Mucosa of stomach (tissue), 1 donor: ENCODE data around the gene CD36.

Experiments
- H3K27me3 ChIP-seq: one replicate; pipeline ENCODE4 v1.7.0; 2013; ENCODE audit warnings: mild to moderate bottlenecking, low read length; ENCODE audit not compliant: control insufficient read depth, insufficient read depth
- H3K36me3 ChIP-seq: one replicate; pipeline ENCODE4 v1.7.0; 2013; ENCODE audit warnings: low read length; ENCODE audit not compliant: control insufficient read depth, insufficient read depth
- H3K4me1 ChIP-seq: one replicate; pipeline ENCODE4 v1.7.0; 2013; ENCODE audit warnings: mild to moderate bottlenecking, low read length; ENCODE audit not compliant: control insufficient read depth, insufficient read depth
- H3K4me3 ChIP-seq: one replicate; pipeline ENCODE4 v1.7.0; 2013; ENCODE audit warnings: low read length
- H3K9ac ChIP-seq: one replicate; pipeline ENCODE4 v1.7.0; 2013; ENCODE audit warnings: mild to moderate bottlenecking, low read length, moderate library complexity
- H3K9me3 ChIP-seq: one replicate; pipeline ENCODE4 v1.7.0; 2013; ENCODE audit warnings: mild to moderate bottlenecking, low read length, moderate library complexity; ENCODE audit not compliant: control insufficient read depth
- donor health status: Pancreatic carcinoma.

Gene CD36

GRCh38 chr7:80637911-80638765, at the start of gene CD36:
TSS of gene CD36 (plus strand) at chr7:80638642. CDS start at chr7:80646741, 8,099 bp downstream.
- Histone ChIP-seq H3K9me3 (no peaks in the 10 kb centered on the region), H3K9ac (no peak within 1 kb of the TSS), H3K4me3 (no peak within 1 kb of the TSS), H3K27me3 (no peaks in the 10 kb centered on the region), H3K36me3 (no peaks in the 10 kb centered on the region), H3K4me1 (peaks cover 3% of the 10 kb centered on the region)

GRCh38 chr7:80589631-80590030, 48.8 kb upstream of the CD36 start:
- Histone ChIP-seq H3K27me3 (no peaks in the 10 kb centered on the region), H3K36me3 (no peaks in the 10 kb centered on the region), H3K9me3 (no peaks in the 10 kb centered on the region), H3K4me3 (no peak overlapping the region), H3K9ac (no peak overlapping the region), H3K4me1 (peaks cover 5% of the 10 kb centered on the region)

DNA sequence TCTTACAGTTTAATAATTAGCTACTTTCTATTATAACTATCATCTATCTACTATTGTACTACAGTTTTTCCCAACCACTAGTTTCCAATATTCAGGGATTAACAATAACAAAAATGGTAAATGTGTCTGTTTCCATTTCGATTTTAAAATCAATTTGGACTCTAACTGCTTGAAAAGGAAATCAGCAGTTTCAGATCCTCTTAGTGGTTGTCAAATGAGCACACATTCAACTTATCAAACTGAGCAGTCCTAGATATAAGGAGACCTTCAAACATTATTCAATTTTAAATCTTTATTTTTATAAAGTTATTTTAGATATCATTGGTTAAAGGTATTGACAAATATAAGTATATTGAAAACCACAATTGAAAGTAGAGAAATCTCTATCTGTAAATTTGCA, 46.8 kb upstream of the CD36 start:
- no peak overlapping the region for H3K4me3 ChIP-seq
- H3K36me3 ChIP-seq, result no peaks in the 10 kb centered on the region
- H3K4me1 ChIP-seq, result no peaks in the 10 kb centered on the region
- H3K9ac ChIP-seq, result no peak overlapping the region
- no peaks in the 10 kb centered on the region for H3K27me3 ChIP-seq
- H3K9me3 ChIP-seq, result no peaks in the 10 kb centered on the region

DNA sequence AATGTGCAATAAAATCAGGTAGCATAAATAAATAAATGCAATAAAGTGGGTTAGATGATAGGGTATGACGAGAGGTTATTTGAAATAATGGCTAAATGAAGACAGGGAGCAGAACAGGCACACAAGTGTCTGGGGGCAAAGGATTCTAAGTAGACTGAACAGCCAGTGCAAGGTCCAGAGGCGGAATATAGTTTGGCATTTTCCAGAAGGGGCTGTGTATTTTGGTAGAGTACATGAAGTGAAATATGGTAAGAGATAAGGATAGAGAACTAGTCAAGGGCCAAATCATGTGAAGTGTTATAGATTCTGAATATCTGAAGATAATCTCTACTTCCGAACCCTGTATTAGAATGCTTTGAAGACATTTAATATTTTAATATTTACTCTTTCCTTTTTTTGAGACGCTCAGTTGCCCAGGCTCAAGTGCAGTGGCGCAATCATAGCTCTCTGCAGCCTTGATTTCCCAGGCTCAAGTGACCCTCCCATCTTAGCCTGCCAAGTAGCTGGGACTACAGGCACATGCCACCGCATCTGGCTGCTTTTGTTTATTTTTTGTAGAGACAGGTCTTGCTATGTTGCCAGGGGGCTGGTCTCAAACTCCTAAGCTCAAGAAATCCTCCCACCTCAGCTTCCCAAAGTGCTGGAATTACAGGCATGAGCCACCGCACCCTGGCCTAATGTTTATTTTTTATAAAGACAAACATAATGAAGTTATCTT, 44.4 kb upstream of the CD36 start:
- Histone ChIP-seq H3K27me3 (no peaks in the 10 kb centered on the region), H3K4me1 (no peaks in the 10 kb centered on the region), H3K36me3 (no peaks in the 10 kb centered on the region), H3K9ac (no peak overlapping the region), H3K9me3 (no peaks in the 10 kb centered on the region), H3K4me3 (no peak overlapping the region)

GRCh38 chr7:80596933-80597517, 41.4 kb upstream of the CD36 start:
- Histone ChIP-seq H3K4me1 (no peaks in the 10 kb centered on the region), H3K9me3 (no peaks in the 10 kb centered on the region), H3K36me3 (no peaks in the 10 kb centered on the region), H3K4me3 (no peak overlapping the region), H3K27me3 (no peaks in the 10 kb centered on the region), H3K9ac (no peak overlapping the region)

GRCh38 chr7:80597875-80598274, 40.6 kb upstream of the CD36 start:
- no peak overlapping the region for H3K9ac ChIP-seq
- H3K36me3 ChIP-seq, result no peaks in the 10 kb centered on the region
- H3K27me3 ChIP-seq, result no peaks in the 10 kb centered on the region
- H3K9me3 ChIP-seq, result no peaks in the 10 kb centered on the region
- H3K4me3 ChIP-seq, result no peak overlapping the region
- no peaks in the 10 kb centered on the region for H3K4me1 ChIP-seq

- Histone ChIP-seq H3K36me3 (no peaks in the 10 kb centered on the region), H3K4me3 (no peak overlapping the region), H3K4me1 (no peaks in the 10 kb centered on the region), H3K9me3 (no peaks in the 10 kb centered on the region), H3K9ac (no peak overlapping the region), H3K27me3 (no peaks in the 10 kb centered on the region)
Observed at GRCh38 chr7:80600046-80600445, 38.4 kb upstream of the CD36 start.

- Histone ChIP-seq H3K9me3 (no peaks in the 10 kb centered on the region), H3K36me3 (no peaks in the 10 kb centered on the region), H3K9ac (no peak overlapping the region), H3K4me1 (no peaks in the 10 kb centered on the region), H3K4me3 (no peak overlapping the region), H3K27me3 (no peaks in the 10 kb centered on the region)
Observed at GRCh38 chr7:80601999-80602398, 36.4 kb upstream of the CD36 start.

DNA sequence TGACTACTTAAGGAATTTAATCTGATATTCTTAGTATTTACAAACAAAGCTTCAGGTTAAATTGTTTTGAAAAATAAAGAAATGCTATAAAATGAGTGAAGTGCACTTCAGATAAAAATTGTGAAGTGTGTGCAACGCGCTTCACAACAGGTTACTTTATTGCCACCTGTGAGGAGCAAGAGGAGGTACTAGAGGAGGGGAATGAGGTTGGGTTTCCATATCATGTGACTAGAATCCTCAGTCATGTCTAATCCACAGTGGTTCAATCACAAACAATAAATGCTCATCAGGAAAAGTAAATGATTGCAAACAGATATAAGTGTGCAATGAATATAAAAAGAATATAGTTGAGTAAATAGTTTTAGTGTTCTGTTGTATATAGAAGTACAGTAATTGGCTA, 34.5 kb upstream of the CD36 start:
- H3K9me3 ChIP-seq, result no peaks in the 10 kb centered on the region
- H3K9ac ChIP-seq, result no peak overlapping the region
- H3K4me3 ChIP-seq, result no peak overlapping the region
- no peaks in the 10 kb centered on the region for H3K36me3 ChIP-seq
- peaks cover 14% of the 10 kb centered on the region for H3K4me1 ChIP-seq
- no peaks in the 10 kb centered on the region for H3K27me3 ChIP-seq

- H3K27me3 ChIP-seq, result no peaks in the 10 kb centered on the region
- H3K4me3 ChIP-seq, result no peak overlapping the region
- H3K9me3 ChIP-seq, result no peaks in the 10 kb centered on the region
- H3K4me1 ChIP-seq, result peaks cover 18% of the 10 kb centered on the region
- H3K9ac ChIP-seq, result no peak overlapping the region
- H3K36me3 ChIP-seq, result no peaks in the 10 kb centered on the region
Observed at GRCh38 chr7:80604436-80604835, 34.0 kb upstream of the CD36 start.

DNA sequence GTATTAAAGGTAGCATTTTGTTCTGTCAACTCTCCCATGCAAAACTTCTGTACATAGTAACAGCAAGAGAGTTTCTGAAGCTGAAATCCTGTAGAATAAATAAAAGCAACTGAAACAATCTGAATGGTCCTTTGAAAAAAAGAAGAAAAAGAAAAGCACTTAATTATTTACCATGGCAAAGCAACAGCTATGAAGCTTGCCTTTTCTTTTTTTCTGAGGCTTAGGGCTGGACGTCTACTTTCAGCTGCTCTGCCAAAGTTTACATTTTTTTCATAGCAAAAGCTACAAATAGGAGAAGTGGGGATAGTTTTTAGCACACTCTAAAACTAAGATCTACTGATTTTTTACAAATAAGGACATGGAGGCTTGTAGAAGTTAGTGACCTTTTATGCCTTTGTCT, 31.3 kb upstream of the CD36 start:
- no peak overlapping the region for H3K9ac ChIP-seq
- H3K4me3 ChIP-seq, result no peak overlapping the region
- H3K36me3 ChIP-seq, result no peaks in the 10 kb centered on the region
- peaks cover 32% of the 10 kb centered on the region for H3K4me1 ChIP-seq
- no peaks in the 10 kb centered on the region for H3K9me3 ChIP-seq
- H3K27me3 ChIP-seq, result no peaks in the 10 kb centered on the region

- Histone ChIP-seq H3K9ac (no peak overlapping the region), H3K36me3 (no peaks in the 10 kb centered on the region), H3K4me1 (peaks cover 35% of the 10 kb centered on the region), H3K4me3 (no peak overlapping the region), H3K27me3 (no peaks in the 10 kb centered on the region), H3K9me3 (no peaks in the 10 kb centered on the region)
Observed at GRCh38 chr7:80608336-80608735, 30.1 kb upstream of the CD36 start.
